K562 (cell line): ENCODE measurements around the gene RAD52. TPM values are rescaled to one million over a fixed set of nuclear protein-coding genes. Genes with fewer than 3 reads are reported as not detected.

Experiments
- ATAC-seq: fragments of 200-7000 bp; cut with Tn5 transposase; 3 replicates; pipeline ENCODE4 v1.9.1; 2020; ENCODE audit warnings: moderate library complexity
- BruUV-seq: library from RNA; stranded (reverse); fragments of 400-500 nt; replicated peaks from 2 replicates; lab custom pipeline; 2021; lab: Mats Ljungman, UMichigan
- CTCF ChIA-PET: fragments of 300-600 bp; formaldehyde crosslinking; extraction: SDS; loops from one replicate; lab custom pipeline; 2021; ENCODE audit warnings: low intra/inter-chr PET ratio; lab: Yijun Ruan, JAX
- POLR2A ChIA-PET: fragments of 300-600, 350-650 bp; sonication (Branson Sonifier 250); formaldehyde crosslinking; extraction: SDS; loops from one replicate; lab custom pipeline; 2021; ENCODE audit warnings: antibody characterized with exemption, inconsistent platforms; lab: Yijun Ruan, JAX
- DNase-seq, 4 experiments: peaks; one replicate each; pipeline versions ENCODE4 v3.0.0 to v3.0.0-alpha.2; 2011 to 2018; ENCODE audit warnings: low spot score in 3 of 4, mixed read lengths in 3 of 4; ENCODE audit errors: extremely low read depth in 1 of 4
- FAIRE-seq: peaks from 2 replicates; lab custom pipeline; 2011; peaks lifted over from hg19 to GRCh38; lab: Jason Lieb, UNC
- H2AFZ ChIP-seq: 2 replicates; pipeline ENCODE4 v1.6.0; 2011; ENCODE audit warnings: low read depth, low read length, control low read depth, inconsistent platforms
- H3K27ac ChIP-seq: fragments of 200-600 bp; 3 replicates; pipeline ENCODE4 v1.8.0; 2011; ENCODE audit warnings: low read depth, mild to moderate bottlenecking, control low read depth, inconsistent platforms, low read length, moderate library complexity, mixed read lengths; ENCODE audit errors: extremely low read depth
- H3K27me3 ChIP-seq, 2 experiments: fragments of 300-600 bp in 1 of 2; 2 replicates in 1 of 2; 3 replicates in 1 of 2; pipeline versions ENCODE4 v1.6.0 to v1.8.0; 2011; ENCODE audit warnings: inconsistent platforms in 2 of 2, low read length in 2 of 2, mild to moderate bottlenecking in 1 of 2, mixed read lengths in 1 of 2, moderate library complexity in 1 of 2; ENCODE audit not compliant: control insufficient read depth in 2 of 2, insufficient read depth in 2 of 2
- H3K36me3 ChIP-seq: fragments of 300-600 bp; 3 replicates; pipeline ENCODE4 v1.8.0; 2011; ENCODE audit warnings: mild to moderate bottlenecking, low read length, inconsistent platforms; ENCODE audit not compliant: control insufficient read depth, insufficient read depth
- H3K4me1 ChIP-seq, 2 experiments: fragments of 200-600 bp in 1 of 2; replicated peaks in 1 of 2; 2 replicates in 1 of 2; 3 replicates in 1 of 2; pipeline versions ENCODE4 v1.5.1 to v1.8.0; 2011; ENCODE audit warnings: inconsistent platforms in 2 of 2, low read length in 2 of 2, mild to moderate bottlenecking in 1 of 2, mixed read lengths in 1 of 2, moderate library complexity in 1 of 2; ENCODE audit not compliant: control insufficient read depth in 2 of 2, insufficient read depth in 2 of 2
- H3K4me2 ChIP-seq: 2 replicates; pipeline ENCODE4 v1.6.1; 2011; ENCODE audit warnings: low read length, control low read depth, inconsistent platforms, mixed read lengths; ENCODE audit not compliant: insufficient read depth
- H3K4me3 ChIP-seq: fragments of 200-600 bp; sonication (generic), shearing (Covaris generic); 2 replicates; pipeline ENCODE4 v1.5.1; 2016; ENCODE audit warnings: control low read depth, inconsistent platforms
- H3K79me2 ChIP-seq: fragments of 200-600 bp; 3 replicates; pipeline ENCODE4 v1.8.0; 2011; ENCODE audit warnings: low read length, inconsistent platforms; ENCODE audit not compliant: control insufficient read depth, insufficient read depth
- H3K9ac ChIP-seq, 2 experiments: 2 replicates each; pipeline versions ENCODE4 v1.6.0 to v1.6.1; 2011; ENCODE audit warnings: low read depth in 2 of 2, low read length in 2 of 2, control low read depth in 1 of 2, inconsistent platforms in 1 of 2, mild to moderate bottlenecking in 1 of 2, mixed read lengths in 1 of 2; ENCODE audit not compliant: insufficient read depth in 1 of 2
- H3K9me1 ChIP-seq: one replicate; pipeline ENCODE4 v1.6.0; 2011; ENCODE audit warnings: inconsistent platforms, mild to moderate bottlenecking, low read length, moderate library complexity; ENCODE audit not compliant: control insufficient read depth, insufficient read depth
- H3K9me3 ChIP-seq: replicated peaks from 2 replicates; pipeline ENCODE4 v1.5.1; 2011; ENCODE audit warnings: low read depth, low read length, inconsistent platforms; ENCODE audit not compliant: control insufficient read depth, insufficient read depth
- H4K20me1 ChIP-seq: replicated peaks from 2 replicates; pipeline ENCODE4 v1.6.1; 2011; ENCODE audit warnings: low read length, inconsistent platforms, mixed read lengths; ENCODE audit not compliant: control insufficient read depth, insufficient read depth
- CAMTA2 ChIP-seq: fragments of 250-450 bp; sonication (Bioruptor Pico); conservative IDR thresholded peaks from 2 replicates; pipeline ENCODE4 v1.5.1; 2022
- EGR1 ChIP-seq: fragments of 450-650 bp; conservative IDR thresholded peaks from 2 replicates; pipeline ENCODE4 v1.6.1; 2017; ENCODE audit warnings: mild to moderate bottlenecking
- GTF2A2 ChIP-seq: IDR thresholded peaks from 2 replicates; pipeline ENCODE4 v1.6.1; 2016; ENCODE audit warnings: mild to moderate bottlenecking, missing genetic modification characterization, missing compliant biosample characterization
- HIVEP1 ChIP-seq: fragments of 250-450 bp; sonication (Bioruptor Pico); IDR thresholded peaks from 2 replicates; pipeline ENCODE4 v1.4.0; 2020; ENCODE audit warnings: mild to moderate bottlenecking
- RHOXF2B ChIP-seq: fragments of 250-450 bp; sonication (Bioruptor Pico); conservative IDR thresholded peaks from 2 replicates; pipeline ENCODE4 v1.5.1; 2021
- ZNF444 ChIP-seq: fragments of 250-450 bp; sonication (Bioruptor Pico); IDR thresholded peaks from 2 replicates; pipeline ENCODE4 v1.4.0; 2020; ENCODE audit warnings: mild to moderate bottlenecking, moderate library complexity
- ZZZ3 ChIP-seq: fragments of 450-650 bp; IDR thresholded peaks from 2 replicates; pipeline ENCODE4 v1.6.1; 2016; ENCODE audit warnings: antibody characterized with exemption, mild to moderate bottlenecking, moderate library complexity
- WGBS: fragments of 100-300 bp; shearing (Covaris generic); methylation state at CpG from one replicate; pipeline ENCODE4 v1.1.6; 2016; ENCODE audit warnings: low coverage, mixed read lengths; ENCODE audit not compliant: insufficient coverage; ENCODE audit errors: missing lambda C conversion rate; 5-methylcytosine and 5-hydroxymethylcytosine counted together
- in situ Hi-C: fragments of 300-500 bp; cut with MboI; formaldehyde crosslinking; loops from 4 replicates; pipeline ENCODE4 v1.15.0; 2018; ENCODE audit warnings: inconsistent platforms, mixed read lengths
- intact Hi-C: fragments of 100-400 bp; cut with micrococcal nuclease; formaldehyde crosslinking; loops from 2 replicates; pipeline ENCODE4 v1.14.2; 2022
- polyA plus RNA-seq, 8 experiments: library from polyadenylated mRNA; depleted of rRNA in 4 of 8; stranded (reverse) in 5 of 8; unstranded in 3 of 8; fragments of >200 nt; fragmentation: Nextera tagmentation in 2 of 8; fragmentation: Illumina TruSeq in 1 of 8; extraction: Ambion mirVana in 2 of 8; extraction: Trizol in 1 of 8; gene quantifications; 2 replicates each; pipeline versions ENCODE4 v1.2.1 to v1.2.3, GENCODE V29; 2011 to 2014; ENCODE audit warnings: inconsistent platforms in 1 of 8, missing spikeins in 1 of 8
- total RNA-seq, 7 experiments: library from RNA; depleted of rRNA in 6 of 7; stranded (reverse); fragments of >200 nt in 6 of 7; fragmentation: Illumina TruSeq in 2 of 7; extraction: Trizol in 2 of 7; gene quantifications; 2 replicates each; pipeline versions ENCODE4 v1.2.1 to v1.2.3, GENCODE V29; 2011 to 2021; ENCODE audit warnings: low replicate concordance in 1 of 7
- TF ChIP-seq, protein P1 (sequence below): fragments of 250-450 bp; sonication (Bioruptor Pico); IDR thresholded peaks from 2 replicates; pipeline ENCODE4 v1.4.0; 2020; ENCODE audit warnings: mild to moderate bottlenecking, moderate library complexity
- TF ChIP-seq, protein P2 (sequence below): fragments of 250-450 bp; sonication (Bioruptor Pico); IDR thresholded peaks from 2 replicates; pipeline ENCODE4 v1.4.0; 2020; ENCODE audit warnings: mild to moderate bottlenecking, moderate library complexity, borderline replicate concordance
- TF ChIP-seq, protein P3 (sequence below), 2 experiments: fragments of 450-650 bp in 1 of 2; sonication (generic) in 1 of 2; formaldehyde crosslinking in 1 of 2; IDR thresholded peaks in 1 of 2; conservative IDR thresholded peaks in 1 of 2; 2 replicates each; pipeline versions ENCODE4 v1.6.1 to v1.8.1; 2016 to 2023; ENCODE audit warnings: mild to moderate bottlenecking in 2 of 2, moderate library complexity in 2 of 2, inconsistent platforms in 1 of 2, missing genetic modification reagents in 1 of 2

RAD52 gene
- total and polyA plus RNA-seq, 9 of the 15 experiments (the other 6 are each of a cell fraction or from before 2014, with no cell fraction given): 1.3 to 15.9 (median 9.3) TPM

- TF ChIP-seq, protein P1, sequence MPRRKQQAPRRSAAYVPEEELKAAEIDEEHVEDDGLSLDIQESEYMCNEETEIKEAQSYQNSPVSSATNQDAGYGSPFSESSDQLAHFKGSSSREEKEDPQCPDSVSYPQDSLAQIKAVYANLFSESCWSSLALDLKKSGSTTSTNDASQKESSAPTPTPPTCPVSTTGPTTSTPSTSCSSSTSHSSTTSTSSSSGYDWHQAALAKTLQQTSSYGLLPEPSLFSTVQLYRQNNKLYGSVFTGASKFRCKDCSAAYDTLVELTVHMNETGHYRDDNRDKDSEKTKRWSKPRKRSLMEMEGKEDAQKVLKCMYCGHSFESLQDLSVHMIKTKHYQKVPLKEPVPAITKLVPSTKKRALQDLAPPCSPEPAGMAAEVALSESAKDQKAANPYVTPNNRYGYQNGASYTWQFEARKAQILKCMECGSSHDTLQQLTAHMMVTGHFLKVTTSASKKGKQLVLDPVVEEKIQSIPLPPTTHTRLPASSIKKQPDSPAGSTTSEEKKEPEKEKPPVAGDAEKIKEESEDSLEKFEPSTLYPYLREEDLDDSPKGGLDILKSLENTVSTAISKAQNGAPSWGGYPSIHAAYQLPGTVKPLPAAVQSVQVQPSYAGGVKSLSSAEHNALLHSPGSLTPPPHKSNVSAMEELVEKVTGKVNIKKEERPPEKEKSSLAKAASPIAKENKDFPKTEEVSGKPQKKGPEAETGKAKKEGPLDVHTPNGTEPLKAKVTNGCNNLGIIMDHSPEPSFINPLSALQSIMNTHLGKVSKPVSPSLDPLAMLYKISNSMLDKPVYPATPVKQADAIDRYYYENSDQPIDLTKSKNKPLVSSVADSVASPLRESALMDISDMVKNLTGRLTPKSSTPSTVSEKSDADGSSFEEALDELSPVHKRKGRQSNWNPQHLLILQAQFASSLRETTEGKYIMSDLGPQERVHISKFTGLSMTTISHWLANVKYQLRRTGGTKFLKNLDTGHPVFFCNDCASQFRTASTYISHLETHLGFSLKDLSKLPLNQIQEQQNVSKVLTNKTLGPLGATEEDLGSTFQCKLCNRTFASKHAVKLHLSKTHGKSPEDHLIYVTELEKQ (CRISPR knock-in tag): no peak
- TF ChIP-seq ZZZ3 (no peak), CAMTA2 (no peak), RHOXF2B (CRISPR knock-in tag) (no peak), GTF2A2 (no peak)
Measured at GRCh38 chr12:971991-972390, 22.5 kb upstream of the RAD52 start (continued).

- Histone ChIP-seq H3K4me2 (no peak overlapping the region), H2AFZ (no peak overlapping the region), H3K36me3 (no peaks in the 10 kb centered on the region), H3K4me3 (no peak overlapping the region), H3K9ac (no peak overlapping the region), H3K9me3 (no peaks in the 10 kb centered on the region), H4K20me1 (no peaks in the 10 kb centered on the region), H3K27me3 (no peaks in the 10 kb centered on the region), H3K27ac (no peak overlapping the region), H3K9me1 (no peaks in the 10 kb centered on the region), H3K79me2 (no peaks in the 10 kb centered on the region), H3K4me1 (no peaks in the 10 kb centered on the region; a peak in 1 of 5 replicates)
- no peak for DNase-seq
- BruUV-seq: no TSS peak
- ChIA-PET POLR2A (no interaction called here), CTCF (no interaction called here)
- ATAC-seq: no peak
- in situ Hi-C loops (no loop called here), intact Hi-C loops (no loop called here)
- no peak for TF ChIP-seq ZNF444 (CRISPR knock-in tag)
- TF ChIP-seq, protein P2, sequence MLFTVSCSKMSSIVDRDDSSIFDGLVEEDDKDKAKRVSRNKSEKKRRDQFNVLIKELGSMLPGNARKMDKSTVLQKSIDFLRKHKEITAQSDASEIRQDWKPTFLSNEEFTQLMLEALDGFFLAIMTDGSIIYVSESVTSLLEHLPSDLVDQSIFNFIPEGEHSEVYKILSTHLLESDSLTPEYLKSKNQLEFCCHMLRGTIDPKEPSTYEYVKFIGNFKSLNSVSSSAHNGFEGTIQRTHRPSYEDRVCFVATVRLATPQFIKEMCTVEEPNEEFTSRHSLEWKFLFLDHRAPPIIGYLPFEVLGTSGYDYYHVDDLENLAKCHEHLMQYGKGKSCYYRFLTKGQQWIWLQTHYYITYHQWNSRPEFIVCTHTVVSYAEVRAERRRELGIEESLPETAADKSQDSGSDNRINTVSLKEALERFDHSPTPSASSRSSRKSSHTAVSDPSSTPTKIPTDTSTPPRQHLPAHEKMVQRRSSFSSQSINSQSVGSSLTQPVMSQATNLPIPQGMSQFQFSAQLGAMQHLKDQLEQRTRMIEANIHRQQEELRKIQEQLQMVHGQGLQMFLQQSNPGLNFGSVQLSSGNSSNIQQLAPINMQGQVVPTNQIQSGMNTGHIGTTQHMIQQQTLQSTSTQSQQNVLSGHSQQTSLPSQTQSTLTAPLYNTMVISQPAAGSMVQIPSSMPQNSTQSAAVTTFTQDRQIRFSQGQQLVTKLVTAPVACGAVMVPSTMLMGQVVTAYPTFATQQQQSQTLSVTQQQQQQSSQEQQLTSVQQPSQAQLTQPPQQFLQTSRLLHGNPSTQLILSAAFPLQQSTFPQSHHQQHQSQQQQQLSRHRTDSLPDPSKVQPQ (CRISPR knock-in tag): no peak
- TF ChIP-seq HIVEP1: no peak
- TF ChIP-seq EGR1: peak; percentile 59
- TF ChIP-seq, protein P3, sequence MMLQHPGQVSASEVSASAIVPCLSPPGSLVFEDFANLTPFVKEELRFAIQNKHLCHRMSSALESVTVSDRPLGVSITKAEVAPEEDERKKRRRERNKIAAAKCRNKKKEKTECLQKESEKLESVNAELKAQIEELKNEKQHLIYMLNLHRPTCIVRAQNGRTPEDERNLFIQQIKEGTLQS (IDR thresholded peaks at IDR 0.05): peak; percentile 46
- TF ChIP-seq, protein P3 (CRISPR knock-in tag; conservative IDR thresholded peaks at IDR 0.05): no peak
- WGBS: 28% methylated on average over 7 of the region's 8 CpGs
- no peak for FAIRE-seq
Measured at GRCh38 chr12:969821-970220, 20.3 kb upstream of the RAD52 start.
